K562 (cell line): ENCODE results near the gene NTSR2. TPM values are rescaled to one million over a fixed set of nuclear protein-coding genes. Genes with fewer than 3 reads are reported as not detected.

Source experiments
- ATAC-seq: fragments of 200-7000 bp; cut with Tn5 transposase; 3 replicates; pipeline ENCODE4 v1.9.1; 2020; ENCODE audit warnings: moderate library complexity
- BruUV-seq: library from RNA; stranded (reverse); fragments of 400-500 nt; replicated peaks from 2 replicates; lab custom pipeline; 2021; lab: Mats Ljungman, UMichigan
- CTCF ChIA-PET: fragments of 300-600 bp; formaldehyde crosslinking; extraction: SDS; loops from one replicate; lab custom pipeline; 2021; ENCODE audit warnings: low intra/inter-chr PET ratio; lab: Yijun Ruan, JAX
- POLR2A ChIA-PET: fragments of 300-600, 350-650 bp; sonication (Branson Sonifier 250); formaldehyde crosslinking; extraction: SDS; loops from one replicate; lab custom pipeline; 2021; ENCODE audit warnings: antibody characterized with exemption, inconsistent platforms; lab: Yijun Ruan, JAX
- DNase-seq, 4 experiments: peaks; one replicate each; pipeline versions ENCODE4 v3.0.0 to v3.0.0-alpha.2; 2011 to 2018; ENCODE audit warnings: low spot score in 3 of 4, mixed read lengths in 3 of 4; ENCODE audit errors: extremely low read depth in 1 of 4
- FAIRE-seq: peaks from 2 replicates; lab custom pipeline; 2011; peaks lifted over from hg19 to GRCh38; lab: Jason Lieb, UNC
- H2AFZ ChIP-seq: 2 replicates; pipeline ENCODE4 v1.6.0; 2011; ENCODE audit warnings: low read depth, low read length, control low read depth, inconsistent platforms
- H3K27ac ChIP-seq: fragments of 200-600 bp; 3 replicates; pipeline ENCODE4 v1.8.0; 2011; ENCODE audit warnings: low read depth, mild to moderate bottlenecking, control low read depth, inconsistent platforms, low read length, moderate library complexity, mixed read lengths; ENCODE audit errors: extremely low read depth
- H3K27me3 ChIP-seq, 2 experiments: fragments of 300-600 bp in 1 of 2; 2 replicates in 1 of 2; 3 replicates in 1 of 2; pipeline versions ENCODE4 v1.6.0 to v1.8.0; 2011; ENCODE audit warnings: inconsistent platforms in 2 of 2, low read length in 2 of 2, mild to moderate bottlenecking in 1 of 2, mixed read lengths in 1 of 2, moderate library complexity in 1 of 2; ENCODE audit not compliant: control insufficient read depth in 2 of 2, insufficient read depth in 2 of 2
- H3K36me3 ChIP-seq: fragments of 300-600 bp; 3 replicates; pipeline ENCODE4 v1.8.0; 2011; ENCODE audit warnings: mild to moderate bottlenecking, low read length, inconsistent platforms; ENCODE audit not compliant: control insufficient read depth, insufficient read depth
- H3K4me1 ChIP-seq, 2 experiments: fragments of 200-600 bp in 1 of 2; replicated peaks in 1 of 2; 2 replicates in 1 of 2; 3 replicates in 1 of 2; pipeline versions ENCODE4 v1.5.1 to v1.8.0; 2011; ENCODE audit warnings: inconsistent platforms in 2 of 2, low read length in 2 of 2, mild to moderate bottlenecking in 1 of 2, mixed read lengths in 1 of 2, moderate library complexity in 1 of 2; ENCODE audit not compliant: control insufficient read depth in 2 of 2, insufficient read depth in 2 of 2
- H3K4me2 ChIP-seq: 2 replicates; pipeline ENCODE4 v1.6.1; 2011; ENCODE audit warnings: low read length, control low read depth, inconsistent platforms, mixed read lengths; ENCODE audit not compliant: insufficient read depth
- H3K4me3 ChIP-seq: fragments of 200-600 bp; sonication (generic), shearing (Covaris generic); 2 replicates; pipeline ENCODE4 v1.5.1; 2016; ENCODE audit warnings: control low read depth, inconsistent platforms
- H3K79me2 ChIP-seq: fragments of 200-600 bp; 3 replicates; pipeline ENCODE4 v1.8.0; 2011; ENCODE audit warnings: low read length, inconsistent platforms; ENCODE audit not compliant: control insufficient read depth, insufficient read depth
- H3K9ac ChIP-seq, 2 experiments: 2 replicates each; pipeline versions ENCODE4 v1.6.0 to v1.6.1; 2011; ENCODE audit warnings: low read depth in 2 of 2, low read length in 2 of 2, control low read depth in 1 of 2, inconsistent platforms in 1 of 2, mild to moderate bottlenecking in 1 of 2, mixed read lengths in 1 of 2; ENCODE audit not compliant: insufficient read depth in 1 of 2
- H3K9me1 ChIP-seq: one replicate; pipeline ENCODE4 v1.6.0; 2011; ENCODE audit warnings: inconsistent platforms, mild to moderate bottlenecking, low read length, moderate library complexity; ENCODE audit not compliant: control insufficient read depth, insufficient read depth
- H3K9me3 ChIP-seq: replicated peaks from 2 replicates; pipeline ENCODE4 v1.5.1; 2011; ENCODE audit warnings: low read depth, low read length, inconsistent platforms; ENCODE audit not compliant: control insufficient read depth, insufficient read depth
- H4K20me1 ChIP-seq: replicated peaks from 2 replicates; pipeline ENCODE4 v1.6.1; 2011; ENCODE audit warnings: low read length, inconsistent platforms, mixed read lengths; ENCODE audit not compliant: control insufficient read depth, insufficient read depth
- CBFA2T3 ChIP-seq: fragments of 450-650 bp; IDR thresholded peaks from 2 replicates; pipeline ENCODE4 v1.6.1; 2017
- CHD1 ChIP-seq: fragments of 200-600 bp; sonication (generic); IDR thresholded peaks from one replicate; pipeline ENCODE4 v1.6.1; 2012; ENCODE audit warnings: mild to moderate bottlenecking, moderate library complexity, low read length, inconsistent platforms
- MAFF ChIP-seq: IDR thresholded peaks from 2 replicates; pipeline ENCODE4 v1.6.1; 2012; ENCODE audit warnings: low read length, improper control_type of control experiment
- POLR2G ChIP-seq: fragments of 200-400 bp; formaldehyde crosslinking; IDR thresholded peaks from 2 replicates; pipeline ENCODE4 v1.6.1; 2017; ENCODE audit warnings: low read depth, mild to moderate bottlenecking, antibody characterized with exemption, low read length, moderate library complexity
- POLR3A ChIP-seq: IDR thresholded peaks from 2 replicates; pipeline ENCODE4 v1.6.1; 2011; ENCODE audit warnings: borderline replicate concordance, mild to moderate bottlenecking, moderate library complexity; ENCODE audit not compliant: insufficient read length, insufficient read depth; ENCODE audit errors: extremely low read depth
- TEAD2 ChIP-seq: fragments of 450-650 bp; IDR thresholded peaks from 2 replicates; pipeline ENCODE4 v1.6.1; 2016; ENCODE audit warnings: missing genetic modification characterization, control low read depth, missing compliant biosample characterization
- U2AF2 ChIP-seq: fragments of 200-400 bp; formaldehyde crosslinking; optimal IDR thresholded peaks from 2 replicates; pipeline ENCODE3; 2017; ENCODE audit warnings: low read depth, mild to moderate bottlenecking, low read length
- WGBS: fragments of 100-300 bp; shearing (Covaris generic); methylation state at CpG from one replicate; pipeline ENCODE4 v1.1.6; 2016; ENCODE audit warnings: low coverage, mixed read lengths; ENCODE audit not compliant: insufficient coverage; ENCODE audit errors: missing lambda C conversion rate; 5-methylcytosine and 5-hydroxymethylcytosine counted together
- in situ Hi-C: fragments of 300-500 bp; cut with MboI; formaldehyde crosslinking; loops from 4 replicates; pipeline ENCODE4 v1.15.0; 2018; ENCODE audit warnings: inconsistent platforms, mixed read lengths
- intact Hi-C: fragments of 100-400 bp; cut with micrococcal nuclease; formaldehyde crosslinking; loops from 2 replicates; pipeline ENCODE4 v1.14.2; 2022
- polyA plus RNA-seq, 8 experiments: library from polyadenylated mRNA; depleted of rRNA in 4 of 8; stranded (reverse) in 5 of 8; unstranded in 3 of 8; fragments of >200 nt; fragmentation: Nextera tagmentation in 2 of 8; fragmentation: Illumina TruSeq in 1 of 8; extraction: Ambion mirVana in 2 of 8; extraction: Trizol in 1 of 8; gene quantifications; 2 replicates each; pipeline versions ENCODE4 v1.2.1 to v1.2.3, GENCODE V29; 2011 to 2014; ENCODE audit warnings: inconsistent platforms in 1 of 8, missing spikeins in 1 of 8
- total RNA-seq, 7 experiments: library from RNA; depleted of rRNA in 6 of 7; stranded (reverse); fragments of >200 nt in 6 of 7; fragmentation: Illumina TruSeq in 2 of 7; extraction: Trizol in 2 of 7; gene quantifications; 2 replicates each; pipeline versions ENCODE4 v1.2.1 to v1.2.3, GENCODE V29; 2011 to 2021; ENCODE audit warnings: low replicate concordance in 1 of 7
- TF ChIP-seq, protein P1 (sequence below): sonication (generic); formaldehyde crosslinking; IDR thresholded peaks from 2 replicates; pipeline ENCODE4 v1.8.1; 2023; ENCODE audit warnings: mild to moderate bottlenecking, missing genetic modification reagents, moderate library complexity

The NTSR2 gene
- total and polyA plus RNA-seq, 9 of the 15 experiments (the other 6 are each of a cell fraction or from before 2014, with no cell fraction given), result not detected

DNA sequence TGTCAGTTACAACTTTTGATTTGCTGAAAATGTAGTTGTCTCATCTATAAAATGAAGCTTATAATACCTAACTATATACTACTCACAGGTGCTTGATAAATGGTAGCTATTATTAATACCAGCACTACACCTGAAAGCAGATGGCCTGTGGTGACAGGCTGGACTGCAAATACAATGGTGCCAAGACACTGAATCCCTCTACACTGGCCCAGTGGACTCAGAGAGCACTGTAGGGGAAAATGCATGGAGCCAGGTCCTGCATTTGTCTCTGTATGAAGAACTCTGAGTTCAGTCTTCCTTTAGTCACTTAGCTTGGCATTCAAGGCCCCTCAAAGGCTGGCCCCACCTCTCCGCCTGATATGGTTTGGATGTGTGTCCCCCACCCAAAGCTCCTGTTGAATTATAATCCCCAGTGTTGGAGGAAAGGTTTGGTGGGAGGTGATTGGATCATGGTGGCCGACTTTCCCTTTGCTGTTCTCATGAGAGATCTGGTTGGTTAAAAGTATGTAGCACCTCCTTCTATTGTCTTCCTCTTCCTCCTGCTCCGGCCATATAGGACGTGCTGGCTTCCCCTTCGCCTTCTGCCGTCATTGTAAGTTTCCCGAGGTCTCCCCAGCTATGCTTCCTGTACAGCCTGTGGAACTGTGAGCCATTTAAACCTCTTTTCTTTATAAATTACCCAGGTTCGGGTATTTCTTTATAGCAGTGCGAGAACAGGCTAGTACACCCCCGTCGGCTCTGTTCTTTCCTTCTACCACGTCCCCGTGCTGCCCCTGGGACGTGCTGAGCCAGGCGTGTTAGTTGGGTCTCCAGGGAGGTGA is 11.1 kb upstream of the NTSR2 start:
- no peak overlapping the region for H3K4me3 ChIP-seq
- no peak overlapping the region for H3K9ac ChIP-seq
- DNase-seq, result no peak
- H4K20me1 ChIP-seq, result peaks cover 17% of the 10 kb centered on the region
- H3K79me2 ChIP-seq, result no peaks in the 10 kb centered on the region
- BruUV-seq, result no TSS peak
- H3K4me1 ChIP-seq, result peaks cover 0 to 7% of the 10 kb centered on the region in 2 experiments; a peak in 2 of 5 replicates
- peaks cover 26 to 83% of the 10 kb centered on the region in 2 experiments; a peak in 3 of 5 replicates for H3K27me3 ChIP-seq
- WGBS, result 46% methylated on average over 14 of the region's 15 CpGs
- H3K27ac ChIP-seq, result no peak overlapping the region
- intact Hi-C loops, result loop anchor here (5.0 kb wide), 3 partner anchors 204 to 849 kb away; a partner anchor contains a TSS
- no peaks in the 10 kb centered on the region for H3K9me3 ChIP-seq
- no peak overlapping the region for H3K4me2 ChIP-seq
- no peak for FAIRE-seq
- no peak for ATAC-seq
- H3K36me3 ChIP-seq, result no peaks in the 10 kb centered on the region
- no peaks in the 10 kb centered on the region for H3K9me1 ChIP-seq
- CTCF ChIA-PET, result interaction anchor here (0.8 kb wide), 1 partner anchor 204 kb away, joined by 3 read pairs; no protein-coding TSS in a partner anchor
- H2AFZ ChIP-seq, result 0 out of 2 replicates have a peak overlapping the region, but pooled peaks have one; percentile 27
- POLR2A ChIA-PET, result interaction anchor here (0.7 kb wide), 1 partner anchor 95 kb away, joined by 3 read pairs; no protein-coding TSS in a partner anchor
- no peak for TF ChIP-seq U2AF2
- no peak for TF ChIP-seq CBFA2T3
- TF ChIP-seq POLR2G, result no peak
- TF ChIP-seq CHD1, result no peak
- TF ChIP-seq TEAD2, result no peak
- TF ChIP-seq MAFF, result no peak
- TF ChIP-seq, protein P1, sequence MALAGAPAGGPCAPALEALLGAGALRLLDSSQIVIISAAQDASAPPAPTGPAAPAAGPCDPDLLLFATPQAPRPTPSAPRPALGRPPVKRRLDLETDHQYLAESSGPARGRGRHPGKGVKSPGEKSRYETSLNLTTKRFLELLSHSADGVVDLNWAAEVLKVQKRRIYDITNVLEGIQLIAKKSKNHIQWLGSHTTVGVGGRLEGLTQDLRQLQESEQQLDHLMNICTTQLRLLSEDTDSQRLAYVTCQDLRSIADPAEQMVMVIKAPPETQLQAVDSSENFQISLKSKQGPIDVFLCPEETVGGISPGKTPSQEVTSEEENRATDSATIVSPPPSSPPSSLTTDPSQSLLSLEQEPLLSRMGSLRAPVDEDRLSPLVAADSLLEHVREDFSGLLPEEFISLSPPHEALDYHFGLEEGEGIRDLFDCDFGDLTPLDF (CRISPR knock-in tag), result no peak
- no peak for TF ChIP-seq POLR3A
- in situ Hi-C loops, result no loop called here
